Ishikawa (cell line): ENCODE results near the gene MBNL1.

Source experiments
- CEBPB ChIP-seq: IDR thresholded peaks from 2 replicates; pipeline ENCODE4 v1.6.1; 2012
- CREB1 ChIP-seq: IDR thresholded peaks from 2 replicates; pipeline ENCODE4 v1.6.1; 2012; ENCODE audit warnings: low read depth
- EGR1 ChIP-seq: IDR thresholded peaks from 2 replicates; pipeline ENCODE4 v1.6.1; 2012
- EP300 ChIP-seq: IDR thresholded peaks from 2 replicates; pipeline ENCODE4 v1.6.1; 2012; ENCODE audit warnings: borderline replicate concordance
- FOXM1 ChIP-seq: IDR thresholded peaks from 2 replicates; pipeline ENCODE4 v1.6.1; 2012; ENCODE audit warnings: low read depth, borderline replicate concordance
- MAX ChIP-seq: IDR thresholded peaks from 2 replicates; pipeline ENCODE4 v1.6.1; 2012
- NFIC ChIP-seq: IDR thresholded peaks from 2 replicates; pipeline ENCODE4 v1.6.1; 2012
- RAD21 ChIP-seq: IDR thresholded peaks from 2 replicates; pipeline ENCODE4 v1.6.1; 2012; ENCODE audit warnings: low read depth
- REST ChIP-seq: IDR thresholded peaks from 2 replicates; pipeline ENCODE4 v1.6.1; 2012; ENCODE audit warnings: low read depth, mild to moderate bottlenecking
- TAF1 ChIP-seq: IDR thresholded peaks from 2 replicates; pipeline ENCODE4 v1.6.1; 2012; ENCODE audit warnings: low read depth, mild to moderate bottlenecking
- TCF12 ChIP-seq: IDR thresholded peaks from 2 replicates; pipeline ENCODE4 v1.6.1; 2012; ENCODE audit warnings: low read depth
- TEAD4 ChIP-seq: IDR thresholded peaks from 2 replicates; pipeline ENCODE4 v1.6.1; 2012
- USF1 ChIP-seq: IDR thresholded peaks from 2 replicates; pipeline ENCODE4 v1.6.1; 2012
- YY1 ChIP-seq: IDR thresholded peaks from 2 replicates; pipeline ENCODE4 v1.6.1; 2012; ENCODE audit warnings: low read depth
- ZBTB7A ChIP-seq: IDR thresholded peaks from 2 replicates; pipeline ENCODE4 v1.6.1; 2012; ENCODE audit warnings: low read depth

MBNL1 gene

DNA sequence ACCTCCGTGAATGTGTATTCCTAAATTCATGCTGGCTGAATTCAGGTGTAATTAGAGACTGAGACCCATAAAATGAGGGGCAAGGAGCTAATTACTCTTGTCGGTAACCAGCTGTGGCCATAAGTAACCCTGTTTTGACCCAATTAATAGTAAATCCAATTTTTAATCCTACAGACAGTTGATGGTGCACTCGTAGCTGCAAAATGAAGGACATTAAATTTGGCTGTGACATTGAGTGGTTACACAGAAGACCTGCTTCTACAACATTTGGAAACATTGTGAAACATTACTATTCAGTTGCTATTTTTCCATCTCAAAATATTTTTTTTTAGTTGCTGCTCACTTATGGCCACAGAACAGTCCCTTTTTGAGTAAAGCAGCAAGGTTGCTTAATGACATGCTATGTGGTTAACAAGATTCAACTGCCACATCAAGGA, 33.0 kb downstream of the MBNL1 start:
- TF ChIP-seq TAF1 (no peak), ZBTB7A (no peak), CEBPB (no peak), FOXM1 (no peak), EP300 (no peak), RAD21 (no peak), NFIC (no peak), USF1 (no peak)

DNA sequence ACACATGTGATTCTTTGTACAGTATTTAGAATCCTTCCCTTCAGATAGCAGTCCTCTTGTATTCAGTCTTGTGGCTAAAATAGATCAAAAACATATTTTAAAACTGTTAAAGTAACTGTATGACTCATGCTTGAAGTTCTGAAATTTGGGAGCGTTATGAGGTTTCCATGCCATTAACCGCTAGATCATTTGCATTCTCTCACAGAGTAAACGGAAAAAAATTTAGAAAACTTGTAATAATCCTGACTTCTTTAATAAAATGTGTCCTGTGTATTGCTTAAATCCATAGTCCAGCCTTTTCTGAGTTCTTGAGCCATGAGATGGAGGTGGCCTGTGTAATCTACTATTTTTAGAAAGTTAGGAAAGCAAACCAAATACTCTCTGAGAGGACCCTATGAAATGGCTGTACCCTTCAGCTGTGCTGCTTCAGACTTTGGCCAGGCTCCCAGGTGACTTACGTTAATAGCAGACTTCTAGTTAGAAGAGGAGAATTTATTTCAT, 33.8 kb downstream of the MBNL1 start:
- no peak for TF ChIP-seq YY1
- no peak for TF ChIP-seq NFIC
- TF ChIP-seq ZBTB7A: no peak
- TF ChIP-seq CREB1: no peak
- no peak for TF ChIP-seq TAF1
- TF ChIP-seq TEAD4: no peak
- TF ChIP-seq CEBPB: no peak
- TF ChIP-seq TCF12: no peak
- no peak for TF ChIP-seq REST
- TF ChIP-seq RAD21: no peak
- TF ChIP-seq FOXM1: no peak
- no peak for TF ChIP-seq EP300
- no peak for TF ChIP-seq USF1
- TF ChIP-seq MAX: no peak
- no peak for TF ChIP-seq EGR1

DNA sequence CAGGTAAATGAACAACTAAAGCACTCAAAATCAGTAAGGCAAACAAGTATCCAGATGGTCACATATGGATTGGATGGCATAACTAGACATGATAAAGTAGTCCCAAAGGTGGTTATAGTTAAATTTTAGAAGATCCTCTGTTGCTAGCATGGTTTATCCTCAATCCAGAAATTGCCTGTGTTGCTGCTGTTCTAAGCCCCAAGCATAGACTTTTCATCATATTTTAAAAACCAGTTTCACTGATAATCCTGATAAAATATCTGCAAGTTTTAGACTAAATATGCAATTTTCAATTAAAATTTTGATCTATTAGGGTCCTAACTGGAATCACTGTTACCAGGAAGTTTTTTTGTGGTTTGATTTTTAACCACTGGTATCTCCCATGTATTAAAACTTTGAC, 35.4 kb downstream of the MBNL1 start:
- no peak for TF ChIP-seq EGR1
- TF ChIP-seq USF1: no peak
- TF ChIP-seq FOXM1: no peak
- no peak for TF ChIP-seq MAX
- TF ChIP-seq NFIC: no peak
- TF ChIP-seq RAD21: no peak
- no peak for TF ChIP-seq CEBPB
- TF ChIP-seq EP300: no peak
- no peak for TF ChIP-seq TCF12
- TF ChIP-seq CREB1: no peak
- no peak for TF ChIP-seq YY1

- TF ChIP-seq CREB1 (no peak), FOXM1 (no peak), REST (no peak), YY1 (no peak), MAX (no peak), EGR1 (no peak), ZBTB7A (no peak), TCF12 (no peak), TAF1 (no peak)
Observed at GRCh38 chr3:152305075-152305474, 36.3 kb downstream of the MBNL1 start.

- no peak for TF ChIP-seq TAF1
- no peak for TF ChIP-seq CEBPB
- no peak for TF ChIP-seq RAD21
- TF ChIP-seq MAX: no peak
- no peak for TF ChIP-seq USF1
- TF ChIP-seq EGR1: no peak
- TF ChIP-seq CREB1: no peak
- TF ChIP-seq FOXM1: no peak
- no peak for TF ChIP-seq REST
- TF ChIP-seq NFIC: no peak
- no peak for TF ChIP-seq EP300
Observed at GRCh38 chr3:152307829-152308474, 39.2 kb downstream of the MBNL1 start.
